Neural crest cell (in vitro differentiated cells): Measurements from ENCODE around the gene CRB2. TPM values are rescaled to one million over a fixed set of nuclear protein-coding genes. Genes with fewer than 3 reads are reported as not detected.

ENCODE experiments used
- DNase-seq: peaks from one replicate; pipeline ENCODE4 v3.0.0; 2021; ENCODE audit warnings: low read depth, mixed read lengths, low spot score
- H3K27ac Mint-ChIP-seq: one replicate; pipeline ENCODE4 v1.8.0; 2021; ENCODE audit warnings: mild to moderate bottlenecking, mixed read lengths; ENCODE audit not compliant: unreplicated experiment
- H3K27me3 Mint-ChIP-seq: 2 replicates; pipeline ENCODE4 v1.8.0; 2021; ENCODE audit warnings: low read depth, mild to moderate bottlenecking, mixed read lengths
- H3K36me3 Mint-ChIP-seq: 2 replicates; pipeline ENCODE4 v1.8.0; 2021; ENCODE audit warnings: low read depth, mild to moderate bottlenecking, mixed read lengths
- H3K4me1 Mint-ChIP-seq: 2 replicates; pipeline ENCODE4 v1.8.0; 2021; ENCODE audit warnings: mixed read lengths
- H3K4me3 Mint-ChIP-seq: one replicate; pipeline ENCODE4 v1.8.0; 2021; ENCODE audit warnings: mild to moderate bottlenecking, mixed read lengths
- H3K9me3 Mint-ChIP-seq: 2 replicates; pipeline ENCODE4 v1.8.0; 2021; ENCODE audit warnings: mixed read lengths
- total RNA-seq: library from RNA; stranded (reverse); gene quantifications from 2 replicates; pipeline ENCODE4 v1.2.1, GENCODE V29; 2021
- TF ChIP-seq, protein P1 (sequence below): fragments of 200-600 bp; sonication (generic); conservative IDR thresholded peaks from 2 replicates; pipeline ENCODE4 v1.5.0; 2021; ENCODE audit warnings: antibody characterized with exemption, mild to moderate bottlenecking

CRB2 gene
- total RNA-seq, 1 donor from 2014 or later, result 80.5 TPM

GRCh38 chr9:123378956-123379660 lies 23.1 kb downstream of the CRB2 start:
- H3K36me3 Mint-ChIP-seq, result no peaks in the 10 kb centered on the region
- TF ChIP-seq, protein P1, sequence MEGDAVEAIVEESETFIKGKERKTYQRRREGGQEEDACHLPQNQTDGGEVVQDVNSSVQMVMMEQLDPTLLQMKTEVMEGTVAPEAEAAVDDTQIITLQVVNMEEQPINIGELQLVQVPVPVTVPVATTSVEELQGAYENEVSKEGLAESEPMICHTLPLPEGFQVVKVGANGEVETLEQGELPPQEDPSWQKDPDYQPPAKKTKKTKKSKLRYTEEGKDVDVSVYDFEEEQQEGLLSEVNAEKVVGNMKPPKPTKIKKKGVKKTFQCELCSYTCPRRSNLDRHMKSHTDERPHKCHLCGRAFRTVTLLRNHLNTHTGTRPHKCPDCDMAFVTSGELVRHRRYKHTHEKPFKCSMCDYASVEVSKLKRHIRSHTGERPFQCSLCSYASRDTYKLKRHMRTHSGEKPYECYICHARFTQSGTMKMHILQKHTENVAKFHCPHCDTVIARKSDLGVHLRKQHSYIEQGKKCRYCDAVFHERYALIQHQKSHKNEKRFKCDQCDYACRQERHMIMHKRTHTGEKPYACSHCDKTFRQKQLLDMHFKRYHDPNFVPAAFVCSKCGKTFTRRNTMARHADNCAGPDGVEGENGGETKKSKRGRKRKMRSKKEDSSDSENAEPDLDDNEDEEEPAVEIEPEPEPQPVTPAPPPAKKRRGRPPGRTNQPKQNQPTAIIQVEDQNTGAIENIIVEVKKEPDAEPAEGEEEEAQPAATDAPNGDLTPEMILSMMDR, result no peak
- no peak overlapping the region for H3K27ac Mint-ChIP-seq
- H3K4me1 Mint-ChIP-seq, result peaks cover 33% of the 10 kb centered on the region
- H3K27me3 Mint-ChIP-seq, result peaks cover 2% of the 10 kb centered on the region
- no peak for DNase-seq
- no peak overlapping the region for H3K4me3 Mint-ChIP-seq
- no peaks in the 10 kb centered on the region for H3K9me3 Mint-ChIP-seq

GRCh38 chr9:123380852-123381705 lies 25.1 kb downstream of the CRB2 start:
- Mint-ChIP-seq H3K27me3 (peaks cover 4% of the 10 kb centered on the region), H3K4me1 (peaks cover 30% of the 10 kb centered on the region), H3K9me3 (no peaks in the 10 kb centered on the region), H3K27ac (peak overlapping the region; percentile 75), H3K4me3 (peak overlapping the region; percentile 47), H3K36me3 (no peaks in the 10 kb centered on the region)
- TF ChIP-seq, protein P1, result no peak
- no peak for DNase-seq

DNA sequence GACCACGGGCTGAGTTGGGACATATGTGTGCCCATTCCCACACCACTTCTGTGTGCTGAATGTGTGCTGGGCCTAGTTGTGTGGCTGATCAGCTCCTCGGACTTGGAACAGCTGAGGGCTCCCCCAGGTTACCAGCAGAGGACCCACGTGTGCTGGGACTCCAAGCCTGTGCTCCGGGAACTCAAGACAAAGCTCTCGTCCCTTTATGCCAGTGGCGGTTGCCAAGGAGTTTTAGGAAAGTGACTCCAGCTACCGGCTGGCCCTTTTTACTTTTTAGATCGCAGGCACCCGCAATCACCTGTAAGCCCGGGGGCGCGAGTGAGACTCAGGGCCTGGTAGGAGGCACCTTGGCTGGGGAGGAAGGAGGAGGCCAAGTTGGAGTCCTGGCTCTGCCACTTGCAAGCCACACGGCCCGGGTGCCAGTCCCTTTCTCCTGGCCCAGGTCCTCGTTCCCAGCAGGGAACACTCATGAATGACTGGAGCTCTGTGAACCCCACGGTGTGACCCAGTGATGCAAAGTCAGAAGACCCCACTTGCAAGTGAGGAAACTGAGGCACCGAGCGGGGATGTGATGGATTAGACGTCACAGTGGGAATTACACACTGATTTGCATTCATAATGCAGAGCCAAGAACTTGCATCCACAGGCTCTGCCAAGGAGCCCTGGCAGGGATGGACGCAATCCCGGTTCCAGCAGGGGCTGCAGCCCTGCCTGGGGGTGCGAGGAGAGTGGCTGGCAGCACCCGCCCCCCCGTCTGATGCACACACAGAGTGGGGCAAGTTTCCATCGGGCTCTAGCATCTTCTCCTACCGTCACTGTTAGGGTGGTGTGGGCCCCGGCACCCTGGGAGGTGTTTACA lies 26.9 kb downstream of the CRB2 start:
- no peaks in the 10 kb centered on the region for H3K9me3 Mint-ChIP-seq
- DNase-seq, result no peak
- TF ChIP-seq, protein P1, result no peak
- peak overlapping the region; percentile 19 for H3K27ac Mint-ChIP-seq
- peaks cover 25% of the 10 kb centered on the region for H3K4me1 Mint-ChIP-seq
- H3K36me3 Mint-ChIP-seq, result no peaks in the 10 kb centered on the region
- peak overlapping the region; percentile 44 for H3K4me3 Mint-ChIP-seq
- peaks cover 4% of the 10 kb centered on the region for H3K27me3 Mint-ChIP-seq

- no peak for DNase-seq
- H3K4me1 Mint-ChIP-seq, result peaks cover 19% of the 10 kb centered on the region
- TF ChIP-seq, protein P1, result no peak
- H3K4me3 Mint-ChIP-seq, result peak overlapping the region; percentile 44
- H3K36me3 Mint-ChIP-seq, result no peaks in the 10 kb centered on the region
- H3K27ac Mint-ChIP-seq, result peak overlapping the region; percentile 87
- no peaks in the 10 kb centered on the region for H3K9me3 Mint-ChIP-seq
- peaks cover 4% of the 10 kb centered on the region for H3K27me3 Mint-ChIP-seq
Measured at GRCh38 chr9:123383512-123384170, 27.6 kb downstream of the CRB2 start.

DNA sequence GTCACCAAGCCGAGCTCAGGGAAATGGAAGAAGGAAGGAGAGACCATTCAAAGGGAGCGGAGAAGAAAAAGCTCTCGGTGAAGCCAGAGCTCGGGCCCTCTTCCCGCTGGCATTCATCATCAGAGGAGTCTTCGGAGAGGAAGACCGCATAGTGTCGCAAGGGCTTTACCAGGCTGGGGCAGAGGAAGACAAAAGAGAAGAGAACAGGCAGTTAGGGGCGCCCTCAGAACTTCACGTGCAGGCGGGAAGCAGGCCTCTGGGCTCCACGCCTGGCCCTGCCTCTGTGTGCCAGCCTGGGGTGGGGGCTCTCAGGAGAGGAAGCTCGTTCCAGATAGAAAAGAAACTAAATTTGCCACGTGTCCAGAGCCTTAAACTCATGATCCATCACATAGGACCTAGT lies 31.7 kb downstream of the CRB2 start:
- TF ChIP-seq, protein P1, result no peak
- H3K27me3 Mint-ChIP-seq, result peaks cover 4% of the 10 kb centered on the region
- H3K4me3 Mint-ChIP-seq, result no peak overlapping the region
- DNase-seq, result no peak
- H3K9me3 Mint-ChIP-seq, result no peaks in the 10 kb centered on the region
- no peak overlapping the region for H3K27ac Mint-ChIP-seq
- H3K36me3 Mint-ChIP-seq, result no peaks in the 10 kb centered on the region
- peaks cover 26% of the 10 kb centered on the region for H3K4me1 Mint-ChIP-seq
